ENCODE data around the gene SLC2A9.
"Not testable (repeated sequence)": the region's sequence is repeated elsewhere in the genome, so short reads cannot be mapped to it uniquely, and the experiment has no call there.

The SLC2A9 gene

DNA sequence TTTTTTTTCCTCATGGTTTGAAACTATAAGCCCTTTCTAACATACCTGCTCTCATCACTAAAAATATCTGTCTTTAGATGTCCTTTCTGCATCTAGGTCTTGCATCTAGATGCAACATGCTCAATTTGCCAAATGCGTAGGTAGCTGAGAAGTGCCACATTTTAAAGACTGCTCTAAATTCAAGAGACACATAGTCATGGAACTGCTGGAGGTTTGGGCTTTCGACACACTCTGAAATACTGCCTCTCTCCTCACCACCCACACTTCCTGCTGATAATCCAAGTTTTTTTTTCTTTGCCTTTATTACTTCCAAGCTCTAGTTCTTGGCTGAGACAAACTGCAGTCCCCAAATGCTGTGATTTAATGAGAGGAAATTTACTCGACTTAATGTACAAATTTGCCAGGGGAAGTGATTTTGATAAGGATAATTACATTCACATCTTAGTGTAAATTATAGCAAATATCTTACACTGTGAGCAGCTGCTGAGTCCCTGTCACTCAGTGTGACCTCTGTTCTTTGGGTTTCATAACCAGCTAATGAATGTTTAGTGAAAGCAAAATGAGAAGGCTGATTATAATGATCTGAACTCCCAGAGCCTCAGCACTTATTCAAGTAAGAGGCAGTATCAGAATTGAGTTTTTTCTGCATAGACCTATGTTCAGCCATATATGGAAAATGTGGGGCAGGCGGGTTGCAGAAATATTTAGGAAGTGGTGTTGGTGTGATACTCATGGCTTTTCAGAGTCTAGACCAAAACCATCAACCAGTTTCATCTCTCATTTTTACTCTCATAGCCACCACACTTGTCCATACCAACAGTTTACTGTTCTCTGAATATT lies 208.6 kb downstream of the SLC2A9 start:
- no peaks in the 10 kb centered on the region for H3K36me3 ChIP-seq (ENCODE audit: control insufficient read depth in 2 of 2, insufficient read depth in 2 of 2, low read length in 2 of 2)
- H3K4me1 ChIP-seq (ENCODE audit: control insufficient read depth in 2 of 2, insufficient read depth in 2 of 2, low read length in 2 of 2), result no peaks in the 10 kb centered on the region
- H3K4me3 ChIP-seq (ENCODE audit: low read length in 2 of 2), result no peak overlapping the region
- no peaks in the 10 kb centered on the region for H3K27me3 ChIP-seq (ENCODE audit: control insufficient read depth in 2 of 2, insufficient read depth in 2 of 2, low read length in 2 of 2)
- H3K9me3 ChIP-seq (ENCODE audit: control insufficient read depth in 2 of 2, low read length in 2 of 2), result no peaks in the 10 kb centered on the region
- H3K27ac ChIP-seq (ENCODE audit: low read depth in 2 of 2, low read length in 2 of 2), result no peak overlapping the region
- no peak overlapping the region for H3K9ac ChIP-seq (ENCODE audit: low read depth in 1 of 2, low read length in 2 of 2)

DNA sequence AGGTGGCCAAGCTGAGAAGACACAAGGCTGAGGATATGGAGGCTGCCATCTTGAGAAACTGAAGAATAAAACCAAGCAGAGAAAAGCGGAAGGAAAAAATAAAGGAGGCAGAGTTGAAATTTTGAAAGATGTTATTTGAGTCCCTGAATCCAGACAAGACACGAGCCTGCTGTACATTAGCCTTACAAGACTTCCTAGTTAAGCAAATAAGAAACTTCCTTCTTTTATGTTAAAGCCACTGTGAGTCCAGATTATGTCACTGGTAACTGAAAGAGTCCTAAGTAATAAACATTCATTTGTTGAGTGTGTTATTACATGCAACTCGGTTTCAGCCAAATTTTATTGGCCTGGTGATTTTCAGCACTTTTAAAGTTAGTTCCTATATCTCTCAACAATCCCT lies 209.5 kb downstream of the SLC2A9 start:
- Histone ChIP-seq H3K9me3 (ENCODE audit: control insufficient read depth in 2 of 2, low read length in 2 of 2) (no peaks in the 10 kb centered on the region), H3K27me3 (ENCODE audit: control insufficient read depth in 2 of 2, insufficient read depth in 2 of 2, low read length in 2 of 2) (no peaks in the 10 kb centered on the region), H3K27ac (ENCODE audit: low read depth in 2 of 2, low read length in 2 of 2) (no peak overlapping the region), H3K4me3 (ENCODE audit: low read length in 2 of 2) (no peak overlapping the region), H3K9ac (ENCODE audit: low read depth in 1 of 2, low read length in 2 of 2) (no peak overlapping the region), H3K36me3 (ENCODE audit: control insufficient read depth in 2 of 2, insufficient read depth in 2 of 2, low read length in 2 of 2) (no peaks in the 10 kb centered on the region), H3K4me1 (ENCODE audit: control insufficient read depth in 2 of 2, insufficient read depth in 2 of 2, low read length in 2 of 2) (no peaks in the 10 kb centered on the region)

DNA sequence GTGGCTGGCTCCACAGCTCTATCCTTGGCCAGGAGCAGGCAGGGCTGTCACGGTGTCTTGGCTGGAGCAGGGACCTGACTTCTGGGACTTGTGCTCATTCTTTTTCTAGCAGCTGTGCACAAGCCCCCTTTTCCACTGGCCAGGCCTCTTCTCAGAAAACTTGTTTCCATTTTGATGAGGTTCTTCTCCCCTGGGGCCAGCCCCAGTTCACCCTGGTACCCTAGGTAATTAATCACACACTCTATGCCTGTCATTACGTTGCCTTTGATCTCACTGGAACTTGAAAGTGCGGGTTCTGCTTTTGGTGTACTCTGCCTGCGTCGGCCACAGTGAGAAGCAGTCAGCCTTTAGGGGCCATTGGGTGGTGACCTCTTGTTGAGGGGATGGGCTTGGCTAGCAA lies 213.2 kb downstream of the SLC2A9 start:
- Histone ChIP-seq H3K9me3 (ENCODE audit: control insufficient read depth in 2 of 2, low read length in 2 of 2) (no peaks in the 10 kb centered on the region), H3K4me1 (ENCODE audit: control insufficient read depth in 2 of 2, insufficient read depth in 2 of 2, low read length in 2 of 2) (no peaks in the 10 kb centered on the region), H3K9ac (ENCODE audit: low read depth in 1 of 2, low read length in 2 of 2) (no peak overlapping the region), H3K27me3 (ENCODE audit: control insufficient read depth in 2 of 2, insufficient read depth in 2 of 2, low read length in 2 of 2) (peaks cover 0 to 3% of the 10 kb centered on the region in 2 donors), H3K27ac (ENCODE audit: low read depth in 2 of 2, low read length in 2 of 2) (no peak overlapping the region), H3K4me3 (ENCODE audit: low read length in 2 of 2) (no peak overlapping the region), H3K36me3 (ENCODE audit: control insufficient read depth in 2 of 2, insufficient read depth in 2 of 2, low read length in 2 of 2) (no peaks in the 10 kb centered on the region)

DNA sequence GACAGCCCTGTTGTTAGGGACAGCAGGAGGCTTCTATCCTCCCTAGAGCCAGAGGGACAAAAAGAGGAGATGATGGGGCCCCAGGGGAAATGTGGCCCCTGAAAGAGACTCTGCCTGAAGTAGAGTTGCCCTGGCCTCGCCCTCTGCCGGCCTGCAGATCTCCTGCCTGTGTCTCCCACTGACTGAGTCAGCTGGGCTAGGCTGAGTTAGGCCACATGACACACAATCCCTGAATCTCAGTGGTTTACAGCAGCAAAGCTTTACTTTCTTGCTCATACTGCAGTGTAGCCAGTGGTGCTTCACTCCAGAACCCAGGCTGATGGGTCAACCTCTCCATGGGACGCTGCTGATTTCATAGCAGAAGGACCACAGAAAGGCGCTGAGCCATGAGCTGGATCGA lies 216.4 kb downstream of the SLC2A9 start:
- H3K27me3 ChIP-seq (ENCODE audit: control insufficient read depth in 2 of 2, insufficient read depth in 2 of 2, low read length in 2 of 2), result peaks cover 0 to 3% of the 10 kb centered on the region in 2 donors

DNA sequence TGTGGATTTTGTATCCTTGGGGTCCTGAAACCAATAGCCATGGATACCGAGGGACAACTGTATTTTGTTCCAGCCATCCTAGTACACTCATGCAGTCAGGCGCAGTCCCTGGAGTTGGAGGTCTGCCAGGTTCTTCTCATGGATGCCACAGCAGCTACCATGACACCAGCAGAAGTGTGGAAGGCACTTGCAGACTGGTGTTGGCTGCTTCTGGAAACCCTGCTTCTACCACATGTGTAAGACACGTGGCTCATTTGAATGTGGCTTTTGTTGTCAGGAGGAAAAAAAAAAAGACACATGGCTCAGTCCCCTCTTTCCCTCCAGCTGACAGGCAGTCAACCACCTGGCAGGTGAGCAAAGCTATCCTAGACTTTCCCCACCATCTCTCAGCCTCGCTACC lies 220.4 kb downstream of the SLC2A9 start:
- H3K4me1 ChIP-seq (ENCODE audit: control insufficient read depth in 2 of 2, insufficient read depth in 2 of 2, low read length in 2 of 2), result no peaks in the 10 kb centered on the region
- H3K36me3 ChIP-seq (ENCODE audit: control insufficient read depth in 2 of 2, insufficient read depth in 2 of 2, low read length in 2 of 2), result no peaks in the 10 kb centered on the region
- no peak overlapping the region for H3K9ac ChIP-seq (ENCODE audit: low read depth in 1 of 2, low read length in 2 of 2)
- H3K27me3 ChIP-seq (ENCODE audit: control insufficient read depth in 2 of 2, insufficient read depth in 2 of 2, low read length in 2 of 2), result peaks cover 0 to 3% of the 10 kb centered on the region in 2 donors
- no peaks in the 10 kb centered on the region for H3K9me3 ChIP-seq (ENCODE audit: control insufficient read depth in 2 of 2, low read length in 2 of 2)
- H3K27ac ChIP-seq (ENCODE audit: low read depth in 2 of 2, low read length in 2 of 2), result no peak overlapping the region
- no peak overlapping the region for H3K4me3 ChIP-seq (ENCODE audit: low read length in 2 of 2)

More for the DNA sequence above, 216.4 kb downstream of the SLC2A9 start:
- no peak overlapping the region for H3K9ac ChIP-seq (ENCODE audit: low read depth in 1 of 2, low read length in 2 of 2)
- H3K9me3 ChIP-seq (ENCODE audit: control insufficient read depth in 2 of 2, low read length in 2 of 2), result no peaks in the 10 kb centered on the region
- no peak overlapping the region for H3K4me3 ChIP-seq (ENCODE audit: low read length in 2 of 2)
- no peak overlapping the region for H3K27ac ChIP-seq (ENCODE audit: low read depth in 2 of 2, low read length in 2 of 2)
- H3K4me1 ChIP-seq (ENCODE audit: control insufficient read depth in 2 of 2, insufficient read depth in 2 of 2, low read length in 2 of 2), result no peaks in the 10 kb centered on the region
- no peaks in the 10 kb centered on the region for H3K36me3 ChIP-seq (ENCODE audit: control insufficient read depth in 2 of 2, insufficient read depth in 2 of 2, low read length in 2 of 2)

DNA sequence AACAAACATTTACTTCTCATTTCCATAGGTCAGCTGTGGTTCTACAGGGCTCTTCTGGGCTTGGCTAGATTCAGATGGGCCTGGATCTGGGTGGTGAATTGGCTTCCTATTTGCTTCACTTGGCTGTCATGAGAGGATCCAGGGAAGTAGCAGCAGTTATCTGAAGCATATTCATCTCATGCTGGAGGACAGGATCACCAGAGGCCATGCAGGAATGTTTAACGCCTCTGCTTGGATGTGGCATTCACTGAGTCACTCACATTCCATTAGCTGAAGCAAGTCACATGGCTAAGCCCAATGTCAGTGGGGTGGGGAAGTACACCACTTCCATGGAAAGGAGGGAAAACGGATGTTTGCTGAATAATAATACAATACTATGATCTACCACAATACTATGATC lies 224.7 kb downstream of the SLC2A9 start:
- H3K4me3 ChIP-seq (ENCODE audit: low read length in 2 of 2); H3K9ac ChIP-seq (ENCODE audit: low read depth in 1 of 2, low read length in 2 of 2); H3K9me3 ChIP-seq (ENCODE audit: control insufficient read depth in 2 of 2, low read length in 2 of 2); H3K36me3 ChIP-seq (ENCODE audit: control insufficient read depth in 2 of 2, insufficient read depth in 2 of 2, low read length in 2 of 2); H3K27ac ChIP-seq (ENCODE audit: low read depth in 2 of 2, low read length in 2 of 2); H3K27me3 ChIP-seq (ENCODE audit: control insufficient read depth in 2 of 2, insufficient read depth in 2 of 2, low read length in 2 of 2); H3K4me1 ChIP-seq (ENCODE audit: control insufficient read depth in 2 of 2, insufficient read depth in 2 of 2, low read length in 2 of 2): not testable (repeated sequence)

DNA sequence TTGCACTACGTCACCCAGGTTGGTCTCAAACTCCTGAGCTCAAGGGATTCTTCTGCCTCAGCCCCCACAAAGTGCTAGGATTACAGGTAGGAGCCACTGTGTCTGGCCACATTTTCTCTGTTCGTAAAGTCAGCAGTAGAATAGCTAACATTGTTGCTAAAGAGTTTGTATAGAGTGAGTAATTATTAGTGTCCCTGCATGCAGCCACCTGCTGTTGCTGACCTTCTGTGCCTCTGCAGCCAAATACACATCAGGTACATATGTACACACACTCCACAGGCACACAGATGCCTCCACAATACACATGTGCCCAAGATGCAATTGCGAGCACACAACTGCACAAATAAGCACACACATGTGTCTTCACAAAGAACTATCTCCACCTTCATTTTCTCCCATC lies 228.9 kb downstream of the SLC2A9 start:
- Histone ChIP-seq H3K36me3 (ENCODE audit: control insufficient read depth in 2 of 2, insufficient read depth in 2 of 2, low read length in 2 of 2) (no peaks in the 10 kb centered on the region), H3K4me3 (ENCODE audit: low read length in 2 of 2) (no peak overlapping the region), H3K9ac (ENCODE audit: low read depth in 1 of 2, low read length in 2 of 2) (no peak overlapping the region), H3K4me1 (ENCODE audit: control insufficient read depth in 2 of 2, insufficient read depth in 2 of 2, low read length in 2 of 2) (no peaks in the 10 kb centered on the region), H3K27me3 (ENCODE audit: control insufficient read depth in 2 of 2, insufficient read depth in 2 of 2, low read length in 2 of 2) (no peaks in the 10 kb centered on the region), H3K27ac (ENCODE audit: low read depth in 2 of 2, low read length in 2 of 2) (no peak overlapping the region), H3K9me3 (ENCODE audit: control insufficient read depth in 2 of 2, low read length in 2 of 2) (no peaks in the 10 kb centered on the region)

DNA sequence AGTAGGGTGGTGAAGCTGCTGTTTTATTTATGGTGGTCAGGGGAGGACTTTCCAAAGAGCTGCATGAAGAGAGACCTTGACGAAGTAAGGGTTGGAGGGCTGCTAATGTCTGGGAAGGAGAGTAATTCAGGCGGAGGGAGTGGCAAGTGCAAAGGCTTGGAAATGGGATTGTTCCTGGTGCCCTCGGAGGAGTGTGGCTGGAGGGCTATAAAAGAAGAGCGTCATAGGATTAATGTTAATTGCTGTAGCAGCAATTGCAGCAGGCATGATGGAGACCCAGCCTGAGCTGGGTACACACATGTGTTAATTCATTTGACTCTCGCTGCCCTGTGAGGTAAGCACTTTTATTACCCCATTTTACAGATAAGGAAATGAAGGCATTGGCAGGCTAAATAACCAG lies 235.4 kb downstream of the SLC2A9 start:
- not testable (repeated sequence) for H3K4me1 ChIP-seq (ENCODE audit: control insufficient read depth in 2 of 2, insufficient read depth in 2 of 2, low read length in 2 of 2); H3K9ac ChIP-seq (ENCODE audit: low read depth in 1 of 2, low read length in 2 of 2); H3K4me3 ChIP-seq (ENCODE audit: low read length in 2 of 2); H3K27me3 ChIP-seq (ENCODE audit: control insufficient read depth in 2 of 2, insufficient read depth in 2 of 2, low read length in 2 of 2); H3K9me3 ChIP-seq (ENCODE audit: control insufficient read depth in 2 of 2, low read length in 2 of 2); H3K36me3 ChIP-seq (ENCODE audit: control insufficient read depth in 2 of 2, insufficient read depth in 2 of 2, low read length in 2 of 2); H3K27ac ChIP-seq (ENCODE audit: low read depth in 2 of 2, low read length in 2 of 2)

DNA sequence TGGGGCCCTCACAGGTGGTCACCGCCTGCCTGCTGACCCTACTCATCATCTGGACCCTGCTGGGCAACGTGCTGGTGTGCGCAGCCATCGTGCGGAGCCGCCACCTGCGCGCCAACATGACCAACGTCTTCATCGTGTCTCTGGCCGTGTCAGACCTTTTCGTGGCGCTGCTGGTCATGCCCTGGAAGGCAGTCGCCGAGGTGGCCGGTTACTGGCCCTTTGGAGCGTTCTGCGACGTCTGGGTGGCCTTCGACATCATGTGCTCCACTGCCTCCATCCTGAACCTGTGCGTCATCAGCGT lies 239.2 kb downstream of the SLC2A9 start:
- Histone ChIP-seq H3K4me3 (ENCODE audit: low read length in 2 of 2) (no peak overlapping the region), H3K27me3 (ENCODE audit: control insufficient read depth in 2 of 2, insufficient read depth in 2 of 2, low read length in 2 of 2) (peaks cover 10 to 11% of the 10 kb centered on the region in 2 donors), H3K4me1 (ENCODE audit: control insufficient read depth in 2 of 2, insufficient read depth in 2 of 2, low read length in 2 of 2) (no peaks in the 10 kb centered on the region), H3K9ac (ENCODE audit: low read depth in 1 of 2, low read length in 2 of 2) (no peak overlapping the region), H3K36me3 (ENCODE audit: control insufficient read depth in 2 of 2, insufficient read depth in 2 of 2, low read length in 2 of 2) (no peaks in the 10 kb centered on the region), H3K27ac (ENCODE audit: low read depth in 2 of 2, low read length in 2 of 2) (no peak overlapping the region), H3K9me3 (ENCODE audit: control insufficient read depth in 2 of 2, low read length in 2 of 2) (no peaks in the 10 kb centered on the region)

DNA sequence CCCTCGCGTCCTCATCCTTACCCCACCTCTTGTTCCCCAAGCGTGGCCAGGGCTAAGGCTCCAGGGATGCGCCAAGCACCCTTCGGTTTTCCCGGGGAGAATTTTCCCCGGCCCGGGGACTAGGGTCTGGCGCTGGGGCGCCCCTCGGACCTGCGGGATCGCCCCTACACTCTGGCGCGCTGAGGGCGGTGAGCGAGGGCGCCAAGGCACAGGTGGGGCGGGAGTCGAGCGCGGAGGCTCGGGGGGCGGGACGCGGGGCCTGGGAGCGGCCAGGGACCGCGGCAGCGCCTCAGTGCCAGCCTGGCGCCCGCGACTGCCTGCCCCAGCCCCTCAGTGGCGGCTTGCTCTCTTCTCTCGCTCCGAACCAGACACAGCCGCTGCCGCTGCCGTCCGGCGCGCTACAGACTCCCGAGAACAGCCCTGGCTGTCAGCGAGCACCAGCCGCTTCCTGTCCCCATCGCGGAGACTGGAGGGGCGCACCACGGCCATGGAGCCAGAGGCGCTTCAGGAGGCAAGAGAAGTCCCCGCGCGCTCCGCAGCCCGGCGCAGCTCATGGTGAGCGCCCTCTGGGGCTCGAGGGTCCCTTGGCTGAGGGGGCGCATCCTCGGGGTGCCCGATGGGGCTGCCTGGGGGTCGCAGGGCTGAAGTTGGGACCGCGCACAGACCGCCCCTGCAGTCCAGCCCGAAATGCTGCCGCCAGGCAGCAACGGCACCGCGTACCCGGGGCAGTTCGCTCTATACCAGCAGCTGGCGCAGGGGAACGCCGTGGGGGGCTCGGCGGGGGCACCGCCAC lies 239.8 kb downstream of the SLC2A9 start, which contains the start of gene DRD5:
Gene DRD5, plus strand, starts transcription at position 292 of the 793 bp plus-strand sequence. Its CDS starts 396 bp downstream, at position 688.
- H3K27ac ChIP-seq (ENCODE audit: low read depth in 2 of 2, low read length in 2 of 2), result no peak within 1 kb of the TSS
- H3K36me3 ChIP-seq (ENCODE audit: control insufficient read depth in 2 of 2, insufficient read depth in 2 of 2, low read length in 2 of 2), result no peaks in the 10 kb centered on the region
- no peaks in the 10 kb centered on the region for H3K4me1 ChIP-seq (ENCODE audit: control insufficient read depth in 2 of 2, insufficient read depth in 2 of 2, low read length in 2 of 2)
- H3K27me3 ChIP-seq (ENCODE audit: control insufficient read depth in 2 of 2, insufficient read depth in 2 of 2, low read length in 2 of 2), result peaks cover 10 to 11% of the 10 kb centered on the region in 2 donors
- no peaks in the 10 kb centered on the region for H3K9me3 ChIP-seq (ENCODE audit: control insufficient read depth in 2 of 2, low read length in 2 of 2)
- H3K9ac ChIP-seq (ENCODE audit: low read depth in 1 of 2, low read length in 2 of 2), result no peak within 1 kb of the TSS
- no peak within 1 kb of the TSS for H3K4me3 ChIP-seq (ENCODE audit: low read length in 2 of 2)
